HG02884 (cell line): ENCODE data around the gene COL5A1.
"Not testable (repeated sequence)": the region's sequence is repeated elsewhere in the genome, so short reads cannot be mapped to it uniquely, and the experiment has no call there.

ENCODE experiments used
- ATAC-seq: cut with Tn5 transposase; IDR thresholded peaks from one replicate; pipeline ENCODE4 v1.9.1; 2021; ENCODE audit warnings: mild to moderate bottlenecking, moderate library complexity; ENCODE audit not compliant: unreplicated experiment

COL5A1 gene

GRCh38 chr9:134707031-134707680 lies 65.6 kb downstream of the COL5A1 start:
- ATAC-seq = no peak

- ATAC-seq = no peak
Observed at GRCh38 chr9:134707731-134708671, 66.4 kb downstream of the COL5A1 start.

GRCh38 chr9:134708672-134709038 lies 67.1 kb downstream of the COL5A1 start:
- no peak for ATAC-seq

GRCh38 chr9:134709512-134710270 lies 68.1 kb downstream of the COL5A1 start:
- no peak for ATAC-seq

- ATAC-seq = no peak
Observed at GRCh38 chr9:134710271-134710540, 68.6 kb downstream of the COL5A1 start.

GRCh38 chr9:134710901-134711300 lies 69.3 kb downstream of the COL5A1 start:
- ATAC-seq = no peak

- no peak for ATAC-seq
Observed at GRCh38 chr9:134712243-134712642, 70.6 kb downstream of the COL5A1 start.

GRCh38 chr9:134712926-134713325 lies 71.3 kb downstream of the COL5A1 start:
- ATAC-seq = no peak

- not testable (repeated sequence) for ATAC-seq
Observed at GRCh38 chr9:134715536-134715935, 73.9 kb downstream of the COL5A1 start.

- ATAC-seq = no peak
Observed at GRCh38 chr9:134716067-134716466, 74.5 kb downstream of the COL5A1 start.

GRCh38 chr9:134717056-134717455 lies 75.5 kb downstream of the COL5A1 start:
- no peak for ATAC-seq

- ATAC-seq = no peak
Observed at GRCh38 chr9:134717924-134718645, 76.5 kb downstream of the COL5A1 start.

- ATAC-seq = no peak
Observed at GRCh38 chr9:134719331-134719730, 77.7 kb downstream of the COL5A1 start.

GRCh38 chr9:134720136-134720753 lies 78.6 kb downstream of the COL5A1 start:
- ATAC-seq = no peak

- ATAC-seq = no peak
Observed at GRCh38 chr9:134720796-134721195, 79.2 kb downstream of the COL5A1 start.

- ATAC-seq = no peak
Observed at GRCh38 chr9:134721344-134721743, 79.7 kb downstream of the COL5A1 start.

- no peak for ATAC-seq
Observed at GRCh38 chr9:134722120-134722701, 80.6 kb downstream of the COL5A1 start.

- no peak for ATAC-seq
Observed at GRCh38 chr9:134723037-134723436, 81.4 kb downstream of the COL5A1 start.

- ATAC-seq = no peak
Observed at GRCh38 chr9:134723491-134724190, 82.0 kb downstream of the COL5A1 start.
